GM19397 (cell line): ENCODE measurements around the gene ARMC9.
A peak's percentile ranks its signal among the peaks of the same experiment; 100 is the strongest.
"Not testable (repeated sequence)": the region's sequence is repeated elsewhere in the genome, so short reads cannot be mapped to it uniquely, and the experiment has no call there.

Experiments used
- ATAC-seq: cut with Tn5 transposase; IDR thresholded peaks from one replicate; pipeline ENCODE4 v1.9.1; 2021; ENCODE audit warnings: mild to moderate bottlenecking, moderate library complexity; ENCODE audit not compliant: unreplicated experiment

ARMC9 gene

DNA sequence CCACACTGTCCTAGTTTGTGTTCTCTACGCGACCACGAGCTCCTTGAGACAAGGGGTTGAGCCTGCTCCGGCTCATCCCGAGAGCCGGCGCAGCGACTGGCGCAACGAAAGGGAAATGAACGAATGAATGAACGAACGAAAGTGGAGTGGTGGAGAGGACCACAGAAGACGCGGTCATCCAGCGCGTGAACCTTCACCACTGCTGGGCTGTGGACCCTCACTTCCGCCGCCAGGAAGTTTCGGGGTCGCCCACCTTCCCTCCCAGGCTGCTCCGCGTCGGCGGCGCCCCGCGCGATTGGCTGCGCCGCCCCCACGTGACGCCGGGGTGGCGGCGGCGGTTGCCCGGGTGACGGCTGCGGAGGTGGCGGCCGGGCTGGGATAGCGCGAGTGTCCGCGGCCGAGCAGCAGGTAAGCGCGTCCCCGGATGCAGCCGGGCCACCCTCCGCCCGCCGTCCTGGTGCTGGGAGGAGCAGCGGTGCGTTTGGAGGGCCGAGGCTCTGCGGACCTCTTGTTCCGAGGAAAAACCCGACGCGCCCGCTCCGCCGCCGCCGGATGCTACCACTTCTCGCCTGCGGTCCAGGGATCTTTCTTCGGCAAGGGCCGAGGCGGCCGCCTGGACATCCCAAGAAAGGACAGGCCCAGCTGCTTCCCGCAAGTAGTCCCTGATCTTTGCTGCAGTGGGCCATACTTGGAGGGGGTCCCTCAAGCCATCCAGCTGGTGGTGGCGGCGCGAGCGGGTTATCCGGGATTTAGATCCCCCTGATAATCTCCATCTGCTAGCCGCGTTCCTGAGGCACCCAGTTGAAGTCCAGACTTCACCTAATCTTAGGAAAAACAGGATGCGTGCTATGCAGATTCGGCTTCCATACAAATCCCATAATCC, at the start of gene ARMC9:
TSS of gene ARMC9 (plus strand) at position 341 of the 883 bp plus-strand sequence. CDS start 7,608 bp downstream, outside the sequence.
- ATAC-seq = peak; percentile 98

GRCh38 chr2:231152800-231153557, 45.5 kb upstream of the ARMC9 start:
- no peak for ATAC-seq

GRCh38 chr2:231159306-231159705, 39.1 kb upstream of the ARMC9 start:
- ATAC-seq = no peak

- ATAC-seq = no peak
These were observed 37.7 kb upstream of the ARMC9 start for GRCh38 chr2:231160701-231161100.

DNA sequence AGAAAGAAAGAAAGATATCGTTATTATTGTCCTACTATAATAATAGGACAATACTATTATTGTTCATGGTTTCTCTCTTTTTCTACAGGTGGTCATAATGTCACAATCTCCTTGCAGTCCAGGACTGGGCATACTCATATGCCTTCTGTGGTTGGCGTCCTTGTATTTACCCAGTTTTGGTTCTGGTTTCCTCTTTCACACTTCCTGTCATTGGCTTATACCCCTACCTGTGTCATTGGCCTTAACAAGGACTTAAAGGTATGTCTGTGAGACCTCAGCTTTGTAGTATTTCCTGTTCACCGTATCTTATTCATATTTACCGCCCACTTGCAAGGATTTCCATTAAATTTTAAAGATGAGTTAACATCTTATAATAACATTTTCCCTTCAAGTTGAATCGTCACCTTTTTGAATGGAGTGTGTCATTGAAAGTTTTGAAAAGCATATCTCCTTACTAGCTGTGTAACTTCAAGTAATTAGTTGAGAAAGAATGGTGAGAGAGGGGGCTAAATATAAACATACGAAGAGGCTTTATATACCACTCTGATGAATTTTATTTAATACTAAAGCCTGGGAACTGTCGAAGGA, 37.1 kb upstream of the ARMC9 start:
- ATAC-seq = no peak

DNA sequence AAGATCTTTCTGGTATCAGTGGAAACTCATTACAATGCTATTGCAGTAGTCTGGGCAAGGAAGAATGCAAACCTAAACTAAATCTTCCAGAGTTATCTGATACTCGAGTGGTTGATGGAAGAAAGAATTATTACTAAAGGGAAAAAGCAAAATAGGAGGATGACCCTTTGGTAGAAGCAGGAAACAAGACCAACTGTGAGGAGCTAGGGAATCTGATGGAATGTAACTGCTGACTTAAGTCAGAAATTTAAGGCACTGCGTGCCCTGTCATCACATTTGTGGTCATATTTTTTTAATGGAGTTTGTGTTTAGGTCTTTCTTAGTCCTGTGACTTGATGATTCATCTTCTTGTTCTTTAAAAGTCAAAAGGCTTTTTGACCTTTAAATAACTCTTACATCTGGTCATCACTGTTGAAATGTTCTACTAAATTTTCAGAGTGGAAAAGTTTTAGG, 36.5 kb upstream of the ARMC9 start:
- ATAC-seq = no peak

- ATAC-seq = no peak
These were observed 35.4 kb upstream of the ARMC9 start for GRCh38 chr2:231163011-231163410.

DNA sequence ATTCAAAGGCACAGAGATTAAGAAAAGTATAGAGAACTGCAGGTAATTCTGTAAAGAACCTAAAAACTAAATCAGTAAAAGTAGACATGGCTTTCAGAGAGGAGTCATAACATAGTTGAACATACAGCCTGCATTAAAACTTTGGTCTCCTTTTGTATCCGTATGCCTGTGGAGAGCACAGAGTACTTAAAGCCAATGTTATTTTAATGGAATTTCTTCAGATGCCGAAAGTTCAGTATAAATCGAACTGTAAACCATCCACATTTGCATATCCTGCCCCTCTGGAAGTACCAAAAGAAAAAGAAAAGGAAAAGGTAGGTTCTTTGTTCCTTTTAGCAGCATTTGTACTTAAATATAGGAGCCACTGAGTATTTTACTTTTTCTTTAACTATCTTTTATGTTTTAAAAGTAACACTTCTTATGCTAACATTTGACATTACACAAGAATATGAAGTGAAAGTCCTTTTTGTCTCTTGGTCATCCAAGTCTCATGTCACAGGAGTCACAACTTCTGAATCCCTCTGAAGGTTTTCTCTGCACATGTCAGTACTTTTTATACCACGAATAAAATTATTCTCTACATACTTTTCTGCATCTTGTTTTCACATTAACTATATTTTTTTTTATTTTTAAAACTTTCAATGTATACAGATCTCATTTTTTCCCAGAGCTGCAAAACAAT, 34.9 kb upstream of the ARMC9 start:
- no peak for ATAC-seq

DNA sequence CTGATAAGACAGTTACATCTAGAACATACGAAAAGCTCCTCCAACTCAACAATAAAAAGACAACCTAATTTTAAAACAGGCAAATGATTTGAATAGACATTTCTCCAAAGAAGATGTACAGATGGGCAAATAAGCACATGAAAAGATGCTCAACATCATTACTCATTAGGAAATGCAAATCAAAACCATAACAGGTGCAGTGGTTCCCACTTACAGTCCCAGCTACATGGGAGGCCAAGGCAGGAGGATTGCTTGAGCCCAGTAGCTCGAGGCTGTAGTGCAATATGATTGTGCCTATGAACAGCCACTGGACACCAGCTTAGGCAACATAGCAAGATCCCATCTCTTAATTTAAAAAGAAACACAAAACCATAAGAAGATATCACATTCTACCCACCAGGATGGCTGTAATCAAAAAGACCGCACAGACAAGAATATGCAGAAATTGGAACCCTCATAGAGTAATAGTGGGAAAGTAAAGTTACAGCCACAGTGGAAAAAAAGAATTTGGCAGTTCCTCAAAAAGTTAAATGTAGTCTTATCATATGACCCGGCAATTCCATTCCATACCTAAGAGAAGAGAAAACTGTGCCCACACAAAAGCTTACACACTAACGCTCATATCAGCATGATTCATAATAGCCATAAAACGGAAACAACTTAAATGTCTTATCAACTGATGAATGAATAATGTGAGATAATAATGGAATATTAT, 30.5 kb upstream of the ARMC9 start:
- no peak for ATAC-seq

- ATAC-seq = no peak
These were observed 29.8 kb upstream of the ARMC9 start for GRCh38 chr2:231168460-231169139.

- no peak for ATAC-seq
These were observed 28.9 kb upstream of the ARMC9 start for GRCh38 chr2:231169488-231169887.

GRCh38 chr2:231170055-231170454, 28.4 kb upstream of the ARMC9 start:
- ATAC-seq = no peak

- ATAC-seq = no peak
These were observed 26.4 kb upstream of the ARMC9 start for GRCh38 chr2:231172025-231172424.

DNA sequence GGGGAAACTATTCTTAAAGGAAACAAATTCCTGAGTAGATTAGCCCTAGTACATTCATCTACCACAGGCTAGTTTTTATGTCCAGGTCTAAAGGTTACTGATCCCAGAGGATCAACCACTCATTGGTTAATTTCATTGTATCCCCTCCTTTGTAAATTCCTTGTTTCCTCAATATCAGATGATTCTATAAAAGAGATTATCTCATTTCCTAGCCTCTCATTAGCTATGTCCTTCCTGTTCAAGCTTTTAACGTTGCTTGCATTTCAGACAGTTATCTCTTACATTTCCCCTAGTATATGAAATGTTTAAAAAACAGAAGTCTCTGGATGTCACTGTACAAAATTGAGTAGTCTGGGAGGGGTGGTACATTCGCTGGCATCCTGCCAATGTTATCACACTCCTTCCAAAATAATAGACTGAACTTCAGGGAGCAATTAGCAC, 24.2 kb upstream of the ARMC9 start:
- no peak for ATAC-seq

DNA sequence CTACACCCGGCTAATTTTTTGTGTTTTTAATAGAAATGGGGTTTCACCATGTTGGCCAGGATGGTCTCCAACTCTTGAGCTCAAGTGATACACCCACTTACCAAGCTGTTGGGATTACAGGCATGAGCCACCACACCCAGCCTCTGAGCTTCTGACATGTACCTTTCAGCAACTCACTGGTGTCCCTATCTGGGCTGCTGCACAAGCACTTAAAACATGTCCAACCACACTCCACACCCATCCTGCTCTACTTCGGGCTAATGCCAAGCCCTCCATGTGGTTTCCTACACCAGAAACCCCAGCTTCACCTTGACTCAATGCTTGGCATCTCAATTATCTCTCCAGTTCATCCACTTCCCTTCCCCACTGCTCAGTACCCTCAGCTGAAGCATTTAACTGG, 22.4 kb upstream of the ARMC9 start:
- ATAC-seq = no peak

DNA sequence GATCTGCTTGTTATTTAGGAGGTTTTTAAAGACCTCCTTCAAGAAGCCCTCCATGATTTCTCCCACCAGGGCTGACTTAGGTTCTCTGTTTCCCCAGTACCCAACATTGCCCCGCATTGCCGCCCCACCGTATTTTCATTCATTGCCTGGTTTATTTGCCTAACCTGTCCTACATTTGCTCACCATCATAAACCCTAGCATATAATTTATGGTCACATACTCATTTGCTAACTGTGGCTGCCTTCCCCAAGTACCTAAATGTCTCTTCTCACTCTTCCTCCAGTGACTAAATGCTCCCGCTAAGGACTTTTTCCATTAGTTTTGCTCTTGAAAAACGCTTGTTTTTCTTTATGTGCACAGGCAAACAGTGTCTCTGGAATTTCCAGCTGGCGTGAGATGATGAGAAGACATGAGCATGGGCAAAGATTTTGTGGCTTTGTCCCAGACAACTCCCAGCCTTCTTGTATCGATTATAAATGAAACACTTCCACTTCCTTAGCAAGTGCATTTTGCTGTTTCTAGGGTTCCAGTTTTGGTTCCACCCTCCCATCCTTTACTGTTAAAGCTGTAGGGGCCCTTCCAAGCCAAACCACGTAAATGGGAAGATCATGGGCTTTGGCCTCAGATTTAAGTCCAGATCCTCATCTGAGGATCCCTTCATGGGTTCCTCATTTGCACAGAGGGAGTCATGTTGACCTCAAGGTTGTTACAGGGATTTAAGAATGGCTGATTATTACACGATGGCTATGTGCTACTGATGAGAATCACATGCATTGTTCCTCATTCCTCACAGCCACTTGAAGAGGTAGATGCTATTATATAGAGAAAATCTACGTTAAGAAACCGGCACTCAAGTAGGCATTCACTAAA, 21.0 kb upstream of the ARMC9 start:
- ATAC-seq = no peak

- ATAC-seq = not testable (repeated sequence)
These were observed 19.6 kb upstream of the ARMC9 start for GRCh38 chr2:231178805-231179204.

- ATAC-seq = no peak
These were observed 16.4 kb upstream of the ARMC9 start for GRCh38 chr2:231181860-231182512.
